HepG2 (cell line): Measurements from ENCODE around the gene PHAX. TPM values are rescaled to one million over a fixed set of nuclear protein-coding genes. Genes with fewer than 3 reads are reported as not detected.

Experiments
- ATAC-seq: fragments of 200-7000 bp; cut with Tn5 transposase; 3 replicates; pipeline ENCODE4 v1.9.1; 2020; ENCODE audit warnings: mild to moderate bottlenecking, moderate library complexity
- BruUV-seq: library from RNA; stranded (reverse); fragments of 400-500 nt; replicated peaks from 2 replicates; lab custom pipeline; 2021; lab: Mats Ljungman, UMichigan
- CTCF ChIA-PET: fragments of 300-600 bp; formaldehyde crosslinking; extraction: SDS; loops from one replicate; lab custom pipeline; 2021; ENCODE audit warnings: low total read pairs, inconsistent platforms, low intra/inter-chr PET ratio; lab: Yijun Ruan, JAX
- POLR2A ChIA-PET: fragments of 350-600 bp; sonication (Branson Sonifier 250); formaldehyde crosslinking; loops from one replicate; lab custom pipeline; 2020; ENCODE audit warnings: antibody characterized with exemption, inconsistent platforms; lab: Yijun Ruan, JAX
- DNase-seq: peaks from one replicate; pipeline ENCODE4 v3.0.0-alpha.2; 2015; ENCODE audit warnings: low spot score
- FAIRE-seq: peaks from 3 replicates; lab custom pipeline; 2011; peaks lifted over from hg19 to GRCh38; lab: Jason Lieb, UNC
- H2AFZ ChIP-seq: one replicate; pipeline ENCODE4 v1.6.1; 2011; ENCODE audit warnings: low read length, inconsistent platforms
- H3K27ac ChIP-seq: fragments of 300-600 bp; 3 replicates; pipeline ENCODE4 v1.8.0; 2011; ENCODE audit warnings: mixed run types, mild to moderate bottlenecking, mixed read lengths, low read length, inconsistent platforms; ENCODE audit not compliant: insufficient read depth; ENCODE audit errors: extremely low read length
- H3K27me3 ChIP-seq, 2 experiments: fragments of 200-600 bp in 1 of 2; 2 replicates in 1 of 2; 3 replicates in 1 of 2; pipeline versions ENCODE4 v1.6.0 to v1.8.0; 2011; ENCODE audit warnings: low read length in 2 of 2, mild to moderate bottlenecking in 2 of 2, moderate library complexity in 2 of 2, inconsistent platforms in 1 of 2; ENCODE audit not compliant: insufficient read depth in 2 of 2, control insufficient read depth in 1 of 2
- H3K36me3 ChIP-seq, 2 experiments: fragments of 200-600 bp in 1 of 2; replicated peaks in 1 of 2; 2 replicates in 1 of 2; 3 replicates in 1 of 2; pipeline versions ENCODE4 v1.5.1 to v1.8.0; 2011; ENCODE audit warnings: low read length in 2 of 2, inconsistent platforms in 1 of 2; ENCODE audit not compliant: insufficient read depth in 2 of 2, control insufficient read depth in 1 of 2
- H3K4me1 ChIP-seq: 2 replicates; pipeline ENCODE4 v1.5.1; 2012; ENCODE audit warnings: low read length, inconsistent platforms; ENCODE audit not compliant: insufficient read depth
- H3K4me2 ChIP-seq: 2 replicates; pipeline ENCODE4 v1.6.0; 2011; ENCODE audit warnings: low read depth, low read length, inconsistent platforms
- H3K4me3 ChIP-seq, 3 experiments: fragments of 200-600 bp in 1 of 3; sonication (generic), shearing (Covaris generic) in 1 of 3; replicated peaks in 1 of 3; 2 replicates each; pipeline ENCODE4 v1.5.1; 2011 to 2016; ENCODE audit warnings: low read length in 3 of 3, inconsistent platforms in 2 of 3, low read depth in 2 of 3, mild to moderate bottlenecking in 2 of 3, control low read depth in 1 of 3, mixed read lengths in 1 of 3; ENCODE audit not compliant: insufficient read depth in 1 of 3
- H3K79me2 ChIP-seq: one replicate; pipeline ENCODE4 v1.6.1; 2011; ENCODE audit warnings: low read length, inconsistent platforms; ENCODE audit not compliant: insufficient read depth
- H3K9ac ChIP-seq: 2 replicates; pipeline ENCODE4 v1.6.0; 2011; ENCODE audit warnings: mild to moderate bottlenecking, low read depth, low read length, inconsistent platforms; ENCODE audit not compliant: insufficient read depth
- H3K9me3 ChIP-seq: 2 replicates; pipeline ENCODE4 v1.5.1; 2012; ENCODE audit warnings: mild to moderate bottlenecking, low read length
- H4K20me1 ChIP-seq: 2 replicates; pipeline ENCODE4 v1.6.0; 2011; ENCODE audit warnings: inconsistent platforms, mild to moderate bottlenecking, low read length, moderate library complexity; ENCODE audit not compliant: insufficient read depth
- CBX2 ChIP-seq, 2 experiments: fragments of 200-600 bp in 1 of 2; sonication (generic); formaldehyde crosslinking in 1 of 2; IDR thresholded peaks; 2 replicates each; pipeline versions ENCODE4 v1.7.0 to v1.8.1; 2018 to 2022; ENCODE audit warnings: low read depth in 2 of 2, low read length in 1 of 2, mild to moderate bottlenecking in 1 of 2, missing genetic modification reagents in 1 of 2
- CEBPG ChIP-seq: IDR thresholded peaks from 2 replicates; pipeline ENCODE4 v1.6.1; 2016
- CTCF ChIP-seq: sonication (generic); formaldehyde crosslinking; IDR thresholded peaks from 2 replicates; pipeline ENCODE4 v1.5.0; 2020; ENCODE audit warnings: mild to moderate bottlenecking, missing genetic modification reagents, moderate library complexity
- ELF3 ChIP-seq: IDR thresholded peaks from 2 replicates; pipeline ENCODE4 v1.6.1; 2016; ENCODE audit warnings: missing genetic modification reagents, missing compliant biosample characterization
- GABPA ChIP-seq, 2 experiments: IDR thresholded peaks; 2 replicates each; pipeline ENCODE4 v1.6.1; 2011 to 2016; ENCODE audit warnings: low read depth in 2 of 2, low read length in 1 of 2, missing biosample characterization in 1 of 2, missing genetic modification characterization in 1 of 2
- KAT7 ChIP-seq: IDR thresholded peaks from 2 replicates; pipeline ENCODE4 v1.6.1; 2018; ENCODE audit warnings: borderline replicate concordance, missing compliant biosample characterization
- MEIS2 ChIP-seq: sonication (generic); formaldehyde crosslinking; IDR thresholded peaks from 2 replicates; pipeline ENCODE4 v1.9.0; 2021; ENCODE audit warnings: mild to moderate bottlenecking, missing genetic modification reagents
- MIXL1 ChIP-seq: IDR thresholded peaks from 2 replicates; pipeline ENCODE4 v1.6.1; 2016
- MLX ChIP-seq: IDR thresholded peaks from 2 replicates; pipeline ENCODE4 v1.6.1; 2016
- MYNN ChIP-seq: sonication (generic); formaldehyde crosslinking; IDR thresholded peaks from 2 replicates; pipeline ENCODE4 v1.4.0; 2020; ENCODE audit warnings: mild to moderate bottlenecking, low read depth, missing genetic modification reagents
- MYPOP ChIP-seq: sonication (generic); formaldehyde crosslinking; IDR thresholded peaks from 2 replicates; pipeline ENCODE4 v1.8.1; 2023; ENCODE audit warnings: mild to moderate bottlenecking, moderate library complexity, missing genetic modification reagents
- RAD21 ChIP-seq: fragments of 450-650 bp; formaldehyde crosslinking; IDR thresholded peaks from 2 replicates; pipeline ENCODE4 v1.5.0; 2020; ENCODE audit warnings: mild to moderate bottlenecking
- RNF2 ChIP-seq: fragments of 450-650 bp; conservative IDR thresholded peaks from 2 replicates; pipeline ENCODE4 v1.6.1; 2016; ENCODE audit warnings: low read depth
- SMC3 ChIP-seq: IDR thresholded peaks from 2 replicates; pipeline ENCODE4 v1.6.1; 2011; ENCODE audit warnings: low read length, improper control_type of control experiment
- SMYD3 ChIP-seq: sonication (generic); formaldehyde crosslinking; IDR thresholded peaks from 2 replicates; pipeline ENCODE4 v1.8.1; 2023; ENCODE audit warnings: mild to moderate bottlenecking, missing genetic modification reagents
- SNAPC2 ChIP-seq: sonication (generic); formaldehyde crosslinking; IDR thresholded peaks from 2 replicates; pipeline ENCODE4 v1.8.1; 2022; ENCODE audit warnings: mild to moderate bottlenecking, missing genetic modification reagents
- STAG1 ChIP-seq: sonication (generic); formaldehyde crosslinking; IDR thresholded peaks from 2 replicates; pipeline ENCODE4 v1.4.0; 2020; ENCODE audit warnings: missing genetic modification reagents
- ZNF747 ChIP-seq: sonication (generic); formaldehyde crosslinking; IDR thresholded peaks from 2 replicates; pipeline ENCODE4 v1.8.1; 2023; ENCODE audit warnings: missing genetic modification reagents, mild to moderate bottlenecking, borderline replicate concordance
- WGBS: methylation state at CpG from one replicate; pipeline ENCODE4 v1.1.6; 2017; ENCODE audit warnings: low lambda C conversion rate; 5-methylcytosine and 5-hydroxymethylcytosine counted together
- in situ Hi-C: cut with HindIII; loops from 2 replicates; pipeline ENCODE4 v1.10.0; 2017; ENCODE audit warnings: low pct_unique_long_range_greater_than_20kb; ENCODE audit not compliant: extremely low pct_ligation_motif_present
- intact Hi-C: fragments of 100-400 bp; cut with micrococcal nuclease; formaldehyde crosslinking; loops from one replicate; pipeline ENCODE4 v1.10.0; 2022; ENCODE audit not compliant: unreplicated experiment
- polyA plus RNA-seq, 8 experiments: library from polyadenylated mRNA; depleted of rRNA in 3 of 8; stranded (reverse) in 7 of 8; unstranded in 1 of 8; fragments of >200 nt; fragmentation: Illumina TruSeq in 4 of 8; extraction: Trizol in 4 of 8; gene quantifications; 2 replicates each; pipeline versions ENCODE4 v1.2.1 to v1.2.3, GENCODE V29; 2011 to 2016; ENCODE audit warnings: low read depth in 4 of 8, missing spikeins in 1 of 8, mixed read lengths in 1 of 8; ENCODE audit not compliant: insufficient read depth in 1 of 8
- total RNA-seq, 5 experiments: library from RNA; depleted of rRNA; stranded (reverse); fragments of >200 nt; fragmentation: Illumina TruSeq; extraction: Trizol; gene quantifications; 2 replicates each; pipeline ENCODE4 v1.2.3, GENCODE V29; 2016; ENCODE audit warnings: low read depth in 1 of 5
- TF ChIP-seq, protein P1 (sequence below): sonication (generic); formaldehyde crosslinking; IDR thresholded peaks from 2 replicates; pipeline ENCODE4 v1.5.1; 2020; ENCODE audit warnings: missing genetic modification reagents, mild to moderate bottlenecking, borderline replicate concordance

Gene PHAX
- total and polyA plus RNA-seq, 2 of the 13 experiments (the other 11 are each of a cell fraction or from before 2014, with no cell fraction given) = 20.0 to 59.7 TPM

DNA sequence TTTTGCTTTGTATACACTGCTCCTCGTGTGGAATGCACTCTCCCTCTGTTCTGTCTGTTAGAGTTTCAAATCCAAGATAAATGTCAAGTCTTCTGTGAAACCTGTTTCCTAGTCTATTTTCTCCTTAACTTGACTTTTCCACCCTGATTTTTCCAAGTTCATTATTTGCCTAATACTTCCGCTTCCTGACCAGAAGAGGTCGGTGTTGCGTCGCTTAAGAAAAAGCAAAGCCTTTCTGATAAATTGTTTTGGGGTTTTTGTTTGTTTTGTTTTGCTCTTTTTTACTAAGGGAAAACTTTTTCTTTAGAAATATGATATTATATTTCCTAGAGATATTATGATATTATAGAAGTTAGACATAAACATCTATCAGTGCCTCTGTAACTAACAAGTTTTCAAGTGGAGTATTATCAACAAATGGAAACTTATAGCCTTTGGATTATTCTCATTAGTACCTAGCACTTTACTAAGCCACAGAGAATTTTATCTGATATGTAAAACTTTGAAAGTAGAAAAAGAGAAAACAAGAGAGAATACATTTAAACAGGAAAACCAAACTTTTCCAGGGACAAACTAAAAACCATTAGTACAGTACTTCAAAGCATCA, 55.8 kb downstream of the PHAX start:
- BruUV-seq = no TSS peak
- TF ChIP-seq STAG1 = peak; percentile 83
- no peak for TF ChIP-seq MEIS2 (CRISPR knock-in tag)
- peak; percentile 20; the same call in 1 of the 2 replicates for TF ChIP-seq ELF3 (CRISPR knock-in tag)
- 0 out of 2 replicates have a peak, but pooled peaks have one; percentile 24 for TF ChIP-seq CEBPG (CRISPR knock-in tag)
- TF ChIP-seq, protein P1, sequence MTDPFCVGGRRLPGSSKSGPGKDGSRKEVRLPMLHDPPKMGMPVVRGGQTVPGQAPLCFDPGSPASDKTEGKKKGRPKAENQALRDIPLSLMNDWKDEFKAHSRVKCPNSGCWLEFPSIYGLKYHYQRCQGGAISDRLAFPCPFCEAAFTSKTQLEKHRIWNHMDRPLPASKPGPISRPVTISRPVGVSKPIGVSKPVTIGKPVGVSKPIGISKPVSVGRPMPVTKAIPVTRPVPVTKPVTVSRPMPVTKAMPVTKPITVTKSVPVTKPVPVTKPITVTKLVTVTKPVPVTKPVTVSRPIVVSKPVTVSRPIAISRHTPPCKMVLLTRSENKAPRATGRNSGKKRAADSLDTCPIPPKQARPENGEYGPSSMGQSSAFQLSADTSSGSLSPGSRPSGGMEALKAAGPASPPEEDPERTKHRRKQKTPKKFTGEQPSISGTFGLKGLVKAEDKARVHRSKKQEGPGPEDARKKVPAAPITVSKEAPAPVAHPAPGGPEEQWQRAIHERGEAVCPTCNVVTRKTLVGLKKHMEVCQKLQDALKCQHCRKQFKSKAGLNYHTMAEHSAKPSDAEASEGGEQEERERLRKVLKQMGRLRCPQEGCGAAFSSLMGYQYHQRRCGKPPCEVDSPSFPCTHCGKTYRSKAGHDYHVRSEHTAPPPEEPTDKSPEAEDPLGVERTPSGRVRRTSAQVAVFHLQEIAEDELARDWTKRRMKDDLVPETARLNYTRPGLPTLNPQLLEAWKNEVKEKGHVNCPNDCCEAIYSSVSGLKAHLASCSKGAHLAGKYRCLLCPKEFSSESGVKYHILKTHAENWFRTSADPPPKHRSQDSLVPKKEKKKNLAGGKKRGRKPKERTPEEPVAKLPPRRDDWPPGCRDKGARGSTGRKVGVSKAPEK (CRISPR knock-in tag) = no peak
- peak; percentile 77 for TF ChIP-seq CTCF
- peak; percentile 74; the same call in 1 of the 2 replicates for TF ChIP-seq SMC3
- TF ChIP-seq ZNF747 = no peak
- no peak for TF ChIP-seq MLX (CRISPR knock-in tag)
- no peak for TF ChIP-seq GABPA (IDR thresholded peaks at IDR 0.05; ENCODE audit: low read depth, low read length)
- TF ChIP-seq GABPA (CRISPR knock-in tag; IDR thresholded peaks at IDR 0.05; ENCODE audit: low read depth) = no peak
- no peak for TF ChIP-seq SMYD3 (CRISPR knock-in tag)
- no peak for TF ChIP-seq RNF2
- TF ChIP-seq MYPOP (CRISPR knock-in tag) = no peak
- no peak for TF ChIP-seq CBX2 (IDR thresholded peaks at IDR 0.05; ENCODE audit: low read depth, low read length)
- no peak for TF ChIP-seq CBX2 (CRISPR knock-in tag; IDR thresholded peaks at IDR 0.05; ENCODE audit: low read depth)
- no peak for TF ChIP-seq SNAPC2 (CRISPR knock-in tag)
- no peak for TF ChIP-seq MYNN (CRISPR knock-in tag)
- TF ChIP-seq KAT7 (CRISPR knock-in tag) = no peak
- peak; percentile 51 for TF ChIP-seq RAD21 (CRISPR knock-in tag)
- peak; percentile 72; the same call in 1 of the 2 replicates for TF ChIP-seq MIXL1 (CRISPR knock-in tag)

More for the DNA sequence above, 55.8 kb downstream of the PHAX start:
- H3K79me2 ChIP-seq = no peaks in the 10 kb centered on the region
- no peak overlapping the region for H3K9ac ChIP-seq
- CTCF ChIA-PET = interaction anchor here (0.6 to 2.0 kb wide), 6 partner anchors 61 to 657 kb away, joined by 3 to 10 read pairs (median 4); partner anchors contain the start of gene ALDH7A1
- H2AFZ ChIP-seq = no peak overlapping the region
- no peaks in the 10 kb centered on the region for H4K20me1 ChIP-seq
- 0% methylated on average over 5 of the region's 5 CpGs for WGBS
- intact Hi-C loops = loop anchor here (1.0 to 5.0 kb wide), 4 partner anchors 122 to 656 kb away; partner anchors contain the start of gene MARCHF3
- DNase-seq (peak; percentile 41), FAIRE-seq (peak; percentile 30), ATAC-seq (no peak)
- H3K4me3 ChIP-seq = no peak overlapping the region
- in situ Hi-C loops = loop anchor here (10.0 to 25.0 kb wide), 3 partner anchors 148 to 658 kb away; partner anchors contain the start of gene MARCHF3
- H3K4me1 ChIP-seq = peaks cover 43% of the 10 kb centered on the region
- POLR2A ChIA-PET = no interaction called here
- H3K36me3 ChIP-seq = no peaks in the 10 kb centered on the region
- H3K27me3 ChIP-seq = no peaks in the 10 kb centered on the region
- H3K9me3 ChIP-seq = no peaks in the 10 kb centered on the region
- no peak overlapping the region for H3K27ac ChIP-seq
- H3K4me2 ChIP-seq = peak overlapping the region; percentile 27
